Panc1 (cell line): ENCODE data around the gene AP2B1. TPM values are rescaled to one million over a fixed set of nuclear protein-coding genes. Genes with fewer than 3 reads are reported as not detected.
A peak's percentile ranks its signal among the peaks of the same experiment; 100 is the strongest.

Experiments used
- ATAC-seq: fragments of 200-7000 bp; cut with Tn5 transposase; 2 replicates; pipeline ENCODE4 v1.9.1; 2020; ENCODE audit warnings: mild to moderate bottlenecking, moderate library complexity
- BruUV-seq: library from RNA; stranded (reverse); fragments of 400-500 nt; replicated peaks from 2 replicates; lab custom pipeline; 2021; lab: Mats Ljungman, UMichigan
- CTCF ChIA-PET: fragments of 300-600 bp; sonication (Branson Sonifier 250); formaldehyde crosslinking; loops from one replicate; lab custom pipeline; 2022; ENCODE audit warnings: antibody characterized with exemption; lab: Charles Lee
- POLR2A ChIA-PET: fragments of 300-600 bp; sonication (Branson Sonifier 250); formaldehyde crosslinking; loops from one replicate; lab custom pipeline; 2022; ENCODE audit warnings: antibody characterized with exemption; lab: Charles Lee
- DNase-seq: peaks from one replicate; pipeline ENCODE4 v3.0.0-alpha.2; 2010; ENCODE audit warnings: low read depth, low spot score
- H3K27ac ChIP-seq: 2 replicates; pipeline ENCODE4 v1.5.1; 2011; ENCODE audit warnings: mild to moderate bottlenecking, low read length, inconsistent platforms
- H3K27me3 ChIP-seq: fragments of 200-500 bp; sonication (Bioruptor generic); 2 replicates; pipeline ENCODE4 v1.6.0; 2014; ENCODE audit warnings: low read length, inconsistent platforms; ENCODE audit not compliant: control insufficient read depth, insufficient read depth
- H3K36me3 ChIP-seq: fragments of 200-500 bp; sonication (Bioruptor generic); 2 replicates; pipeline ENCODE4 v1.5.1; 2014; ENCODE audit warnings: inconsistent platforms, mild to moderate bottlenecking, low read length, moderate library complexity; ENCODE audit not compliant: control insufficient read depth, insufficient read depth
- H3K4me1 ChIP-seq: 2 replicates; pipeline ENCODE4 v1.5.1; 2011; ENCODE audit warnings: inconsistent platforms, mild to moderate bottlenecking, low read length, moderate library complexity; ENCODE audit not compliant: control insufficient read depth, insufficient read depth
- H3K4me3 ChIP-seq, 2 experiments: 2 replicates each; pipeline ENCODE4 v1.5.1; 2011 to 2012; ENCODE audit warnings: low read depth in 2 of 2, low read length in 2 of 2, mild to moderate bottlenecking in 2 of 2, inconsistent platforms in 1 of 2, moderate library complexity in 1 of 2
- H3K9me3 ChIP-seq: fragments of 200-500 bp; sonication (Bioruptor generic); 2 replicates; pipeline ENCODE4 v1.5.1; 2014; ENCODE audit warnings: low read depth, mild to moderate bottlenecking, inconsistent platforms, low read length, moderate library complexity; ENCODE audit not compliant: control insufficient read depth, insufficient read depth
- POLR2AphosphoS5 ChIP-seq: IDR thresholded peaks from 2 replicates; pipeline ENCODE4 v1.6.1; 2012; ENCODE audit warnings: mild to moderate bottlenecking, low read depth, low read length, moderate library complexity
- REST ChIP-seq, 2 experiments: IDR thresholded peaks; 2 replicates each; pipeline ENCODE4 v1.6.1; 2011 to 2012; ENCODE audit warnings: low read depth in 2 of 2, control low read depth in 1 of 2, low read length in 1 of 2, mild to moderate bottlenecking in 1 of 2, moderate library complexity in 1 of 2; ENCODE audit not compliant: insufficient read depth in 1 of 2
- SIN3A ChIP-seq: IDR thresholded peaks from 2 replicates; pipeline ENCODE4 v1.6.1; 2012; ENCODE audit warnings: low read depth, mild to moderate bottlenecking, low read length, moderate library complexity, borderline replicate concordance; ENCODE audit not compliant: insufficient read depth
- TCF7L2 ChIP-seq: IDR thresholded peaks from 2 replicates; pipeline ENCODE4 v1.6.1; 2011; ENCODE audit warnings: mild to moderate bottlenecking, low read depth, low read length, inconsistent platforms
- in situ Hi-C: cut with HindIII; loops from 2 replicates; pipeline ENCODE4 v1.10.0; 2016; ENCODE audit warnings: low sequenced_read_pairs, low pct_unique_long_range_greater_than_20kb
- intact Hi-C: fragments of 100-400 bp; cut with micrococcal nuclease; formaldehyde crosslinking; loops from one replicate; pipeline ENCODE4 v1.10.0; 2022; ENCODE audit not compliant: unreplicated experiment
- total RNA-seq: library from RNA; stranded (reverse); gene quantifications from one replicate; pipeline ENCODE4 v1.2.1, GENCODE V29; 2021; ENCODE audit not compliant: unreplicated experiment
- TF ChIP-seq, protein P1 (sequence below): fragments of 450-650 bp; IDR thresholded peaks from 2 replicates; pipeline ENCODE4 v1.5.1; 2017; ENCODE audit warnings: mild to moderate bottlenecking

Gene AP2B1
- total RNA-seq, 1 experiment from 2014 or later, result 446 TPM

- DNase-seq (no peak), ATAC-seq (no peak; the same call in 1 of the 2 replicates)
- H3K27ac ChIP-seq, result no peak overlapping the region
- no peak overlapping the region for H3K4me3 ChIP-seq
- no peak for TF ChIP-seq TCF7L2
- no peak for TF ChIP-seq POLR2AphosphoS5
- TF ChIP-seq, protein P1, sequence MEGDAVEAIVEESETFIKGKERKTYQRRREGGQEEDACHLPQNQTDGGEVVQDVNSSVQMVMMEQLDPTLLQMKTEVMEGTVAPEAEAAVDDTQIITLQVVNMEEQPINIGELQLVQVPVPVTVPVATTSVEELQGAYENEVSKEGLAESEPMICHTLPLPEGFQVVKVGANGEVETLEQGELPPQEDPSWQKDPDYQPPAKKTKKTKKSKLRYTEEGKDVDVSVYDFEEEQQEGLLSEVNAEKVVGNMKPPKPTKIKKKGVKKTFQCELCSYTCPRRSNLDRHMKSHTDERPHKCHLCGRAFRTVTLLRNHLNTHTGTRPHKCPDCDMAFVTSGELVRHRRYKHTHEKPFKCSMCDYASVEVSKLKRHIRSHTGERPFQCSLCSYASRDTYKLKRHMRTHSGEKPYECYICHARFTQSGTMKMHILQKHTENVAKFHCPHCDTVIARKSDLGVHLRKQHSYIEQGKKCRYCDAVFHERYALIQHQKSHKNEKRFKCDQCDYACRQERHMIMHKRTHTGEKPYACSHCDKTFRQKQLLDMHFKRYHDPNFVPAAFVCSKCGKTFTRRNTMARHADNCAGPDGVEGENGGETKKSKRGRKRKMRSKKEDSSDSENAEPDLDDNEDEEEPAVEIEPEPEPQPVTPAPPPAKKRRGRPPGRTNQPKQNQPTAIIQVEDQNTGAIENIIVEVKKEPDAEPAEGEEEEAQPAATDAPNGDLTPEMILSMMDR, result no peak
- no peak for TF ChIP-seq REST (IDR thresholded peaks at IDR 0.05; ENCODE audit: insufficient read depth in 1 of 2, low read depth in 2 of 2, low read length in 1 of 2)
- TF ChIP-seq SIN3A, result no peak
- ChIA-PET CTCF (no interaction called here), POLR2A (interaction anchor here (0.6 kb wide), 1 partner anchor 64 kb away, joined by 3 read pairs; no protein-coding TSS in a partner anchor)
- H3K27me3 ChIP-seq, result no peaks in the 10 kb centered on the region
- no peaks in the 10 kb centered on the region for H3K9me3 ChIP-seq
- no peaks in the 10 kb centered on the region for H3K4me1 ChIP-seq
- no TSS peak for BruUV-seq
- H3K36me3 ChIP-seq, result peaks cover 39% of the 10 kb centered on the region
- in situ Hi-C loops, result no loop called here
- intact Hi-C loops, result no loop called here
Observed at GRCh38 chr17:35684055-35684802, 97.1 kb downstream of the AP2B1 start.

DNA sequence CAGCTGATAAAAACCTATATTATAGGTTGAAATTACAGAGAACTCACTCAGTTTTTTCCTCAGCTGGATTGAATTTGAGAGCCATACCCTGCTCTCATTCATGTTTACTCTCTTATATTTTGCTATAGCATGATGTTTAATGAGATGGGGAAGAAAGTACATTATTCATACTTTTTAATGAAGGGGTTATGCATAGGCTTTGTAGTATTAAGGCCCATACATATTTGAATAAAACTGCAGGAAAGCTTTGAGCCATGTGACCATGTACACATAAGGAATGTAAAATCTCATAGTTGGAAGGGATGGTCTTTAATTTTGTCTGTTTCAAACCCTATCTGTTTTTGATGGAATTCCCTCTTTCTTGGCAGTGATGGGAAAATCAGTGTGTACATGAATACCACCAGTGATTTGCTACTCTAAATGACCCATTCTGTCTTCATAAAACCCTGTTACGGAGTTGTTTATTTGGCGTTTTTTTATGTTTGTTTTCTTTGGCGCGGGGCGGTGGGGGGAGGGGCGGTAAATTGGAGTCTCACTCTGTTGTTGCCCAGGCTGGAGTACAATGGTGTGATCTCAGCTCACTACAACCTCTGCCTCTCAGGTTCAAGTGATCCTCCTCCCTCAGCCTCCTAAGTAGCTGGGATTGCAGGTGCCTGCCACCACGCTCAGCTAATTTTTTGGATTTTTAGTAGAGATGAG, 105.5 kb downstream of the AP2B1 start:
- peaks cover 57% of the 10 kb centered on the region for H3K36me3 ChIP-seq
- DNase-seq (no peak), ATAC-seq (no peak)
- POLR2A ChIA-PET, result interaction anchor here (0.5 kb wide), 1 partner anchor 184 kb away, joined by 3 read pairs; no protein-coding TSS in a partner anchor
- no peaks in the 10 kb centered on the region for H3K9me3 ChIP-seq
- H3K27ac ChIP-seq, result no peak overlapping the region
- intact Hi-C loops (no loop called here), in situ Hi-C loops (no loop called here)
- BruUV-seq, result TSS peak; percentile 7
- H3K4me3 ChIP-seq, result no peak overlapping the region
- CTCF ChIA-PET, result no interaction called here
- H3K27me3 ChIP-seq, result no peaks in the 10 kb centered on the region
- H3K4me1 ChIP-seq, result peaks cover 9% of the 10 kb centered on the region; the same call in 1 of the 2 replicates
- TF ChIP-seq POLR2AphosphoS5 (no peak), REST (IDR thresholded peaks at IDR 0.05; ENCODE audit: insufficient read depth in 1 of 2, low read depth in 2 of 2, low read length in 1 of 2) (no peak), SIN3A (no peak), TCF7L2 (no peak)
- TF ChIP-seq, protein P1, result no peak
